Stimulated activated CD4-positive, alpha-beta T cell treated with anti-CD3 and anti-CD28 coated beads, Interleukin-1b, Interleukin-23, amount 100 ng/mL, for 24 hours (primary cell): ENCODE results near the gene BCL2L13.

Experiments used
- DNase-seq, 4 experiments: peaks; one replicate each; pipeline ENCODE4 v3.0.0-alpha.2; 2020; ENCODE audit warnings: low read depth in 4 of 4, low spot score in 1 of 4

BCL2L13 gene

GRCh38 chr22:17777005-17777716 lies 138.6 kb downstream of the BCL2L13 start:
- DNase-seq = peak in 2 of 4 experiments; percentile 27 to 44

GRCh38 chr22:17777717-17778044 lies 139.1 kb downstream of the BCL2L13 start:
- DNase-seq = no peak

GRCh38 chr22:17778412-17778976 lies 139.9 kb downstream of the BCL2L13 start:
- DNase-seq = no peak

- no peak for DNase-seq
These were observed 140.9 kb downstream of the BCL2L13 start for GRCh38 chr22:17779286-17780115.

- DNase-seq = no peak
These were observed 141.7 kb downstream of the BCL2L13 start for GRCh38 chr22:17780116-17780740.
